HG02981 (cell line): ENCODE data around the gene RPL13.
"Not testable (repeated sequence)": the region's sequence is repeated elsewhere in the genome, so short reads cannot be mapped to it uniquely, and the experiment has no call there.

Experiments
- ATAC-seq: cut with Tn5 transposase; IDR thresholded peaks from one replicate; pipeline ENCODE4 v1.9.1; 2021; ENCODE audit warnings: mild to moderate bottlenecking, moderate library complexity; ENCODE audit not compliant: unreplicated experiment

Gene RPL13

GRCh38 chr16:89575247-89576152 lies 15.0 kb downstream of the RPL13 start, which contains the start of gene CPNE7:
CPNE7 (plus strand) TSS chr16:89575758; CDS start chr16:89575898, 140 bp downstream.
- ATAC-seq, result no peak

DNA sequence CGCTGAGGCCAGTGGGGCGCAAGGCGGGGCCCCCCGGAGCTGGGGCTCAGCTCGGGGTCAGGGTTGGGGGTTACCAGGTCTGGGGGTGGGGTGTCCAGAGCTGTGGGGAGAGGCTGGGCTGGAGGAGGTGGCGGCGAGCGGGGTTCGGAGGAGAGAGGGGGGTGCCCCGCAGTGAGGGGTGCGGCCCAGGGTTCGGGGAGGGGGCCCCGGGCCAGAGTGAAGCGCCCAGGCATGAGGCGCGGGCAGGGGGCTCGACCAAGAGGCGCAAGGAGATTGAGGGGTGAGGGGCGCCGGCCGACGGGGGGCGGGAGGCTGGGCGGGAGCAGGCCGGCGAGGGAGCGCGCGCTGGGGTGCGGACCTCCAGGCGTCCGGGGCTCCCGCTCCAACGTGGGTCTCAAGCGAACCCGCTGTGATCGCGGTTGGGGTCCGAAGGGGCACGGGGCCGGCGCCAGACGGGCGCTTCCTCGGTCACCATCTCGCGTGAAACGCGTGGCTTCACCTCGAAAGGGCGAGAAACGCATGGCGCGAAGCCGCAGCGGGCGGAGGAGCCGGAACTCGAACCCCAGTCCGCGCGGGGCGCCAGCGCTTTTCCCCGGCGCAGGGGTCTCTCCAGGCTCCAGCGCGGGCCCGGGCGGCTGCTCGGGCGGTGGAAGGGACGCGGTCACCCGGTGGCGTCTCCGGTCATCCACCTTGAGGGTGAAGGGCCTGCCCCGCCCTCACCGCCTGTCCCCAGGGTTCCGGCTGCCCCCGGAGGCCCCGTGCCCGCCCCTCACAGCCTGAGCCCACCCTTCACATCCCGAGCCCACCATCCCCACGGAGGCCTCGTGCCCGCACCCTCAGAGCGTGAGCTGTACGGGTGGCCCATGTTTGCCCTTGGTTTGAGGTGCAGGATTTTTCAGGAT lies 15.9 kb downstream of the RPL13 start:
- no peak for ATAC-seq

DNA sequence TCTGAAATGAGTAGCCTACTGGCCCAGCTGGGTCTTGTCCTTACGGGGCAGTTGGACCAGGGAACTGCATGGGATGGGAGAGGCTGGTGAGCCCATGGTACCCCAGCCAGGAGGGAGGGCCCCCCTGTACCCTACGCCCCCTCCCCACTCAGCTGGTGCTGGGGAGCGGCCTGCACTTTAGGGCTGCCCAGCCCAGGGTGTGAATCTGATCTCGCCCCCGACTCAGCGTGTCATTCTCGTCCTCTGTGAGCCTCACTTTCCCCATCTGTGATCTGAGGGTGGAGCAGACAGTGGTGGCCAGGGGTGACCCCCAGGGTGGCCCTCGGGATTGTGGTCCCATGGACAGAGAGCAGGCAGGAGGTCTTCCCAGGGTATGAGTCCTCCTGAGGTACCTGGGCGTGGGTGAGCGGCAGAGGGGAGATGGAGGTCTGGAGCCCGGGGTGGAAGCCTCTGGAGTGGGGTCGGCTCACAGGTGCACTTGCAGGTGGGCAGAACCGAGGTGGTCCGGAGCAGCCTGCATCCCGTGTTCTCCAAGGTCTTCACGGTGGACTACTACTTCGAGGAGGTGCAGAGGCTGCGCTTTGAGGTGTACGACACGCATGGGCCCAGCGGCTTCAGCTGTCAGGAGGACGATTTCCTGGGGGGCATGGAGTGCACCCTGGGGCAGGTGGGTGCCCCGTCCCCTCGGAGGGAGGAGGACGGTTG lies 16.7 kb downstream of the RPL13 start:
- ATAC-seq, result no peak

- ATAC-seq, result no peak
Measured at GRCh38 chr16:89579351-89579750, 18.9 kb downstream of the RPL13 start.

DNA sequence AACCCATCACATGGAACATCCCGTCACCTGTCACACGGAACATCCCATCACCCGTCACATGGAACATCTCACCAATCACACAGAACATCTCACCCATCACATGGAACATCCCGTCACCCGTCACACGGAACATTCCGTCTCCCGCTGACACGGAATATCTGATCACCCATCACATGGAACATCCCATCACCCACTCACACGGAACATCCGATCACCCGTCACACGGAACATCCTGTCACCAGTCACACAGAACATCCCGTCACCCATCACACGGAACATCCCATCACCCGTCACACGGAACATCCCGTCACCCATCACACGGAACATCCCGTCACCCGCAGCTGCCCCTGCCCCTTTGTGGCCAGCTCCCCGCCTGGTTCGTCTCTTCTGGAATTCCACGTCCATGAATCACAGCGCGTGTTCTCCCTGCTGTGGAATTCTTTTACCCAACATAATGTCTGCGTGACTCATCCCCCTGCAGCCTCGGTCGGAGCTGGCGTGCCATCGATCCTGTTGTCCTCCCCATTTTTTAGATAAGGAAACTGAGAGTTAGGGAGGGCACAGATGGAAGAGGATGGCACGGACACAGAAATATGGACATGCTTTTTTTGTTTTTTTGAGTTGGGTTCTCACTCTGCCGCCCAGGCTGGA lies 20.7 kb downstream of the RPL13 start:
- ATAC-seq, result no peak

- no peak for ATAC-seq
Measured at GRCh38 chr16:89581861-89582563, 21.5 kb downstream of the RPL13 start.

- no peak for ATAC-seq
Measured at GRCh38 chr16:89582614-89583196, 22.2 kb downstream of the RPL13 start.

- ATAC-seq, result no peak
Measured at GRCh38 chr16:89583197-89583894, 22.9 kb downstream of the RPL13 start.

DNA sequence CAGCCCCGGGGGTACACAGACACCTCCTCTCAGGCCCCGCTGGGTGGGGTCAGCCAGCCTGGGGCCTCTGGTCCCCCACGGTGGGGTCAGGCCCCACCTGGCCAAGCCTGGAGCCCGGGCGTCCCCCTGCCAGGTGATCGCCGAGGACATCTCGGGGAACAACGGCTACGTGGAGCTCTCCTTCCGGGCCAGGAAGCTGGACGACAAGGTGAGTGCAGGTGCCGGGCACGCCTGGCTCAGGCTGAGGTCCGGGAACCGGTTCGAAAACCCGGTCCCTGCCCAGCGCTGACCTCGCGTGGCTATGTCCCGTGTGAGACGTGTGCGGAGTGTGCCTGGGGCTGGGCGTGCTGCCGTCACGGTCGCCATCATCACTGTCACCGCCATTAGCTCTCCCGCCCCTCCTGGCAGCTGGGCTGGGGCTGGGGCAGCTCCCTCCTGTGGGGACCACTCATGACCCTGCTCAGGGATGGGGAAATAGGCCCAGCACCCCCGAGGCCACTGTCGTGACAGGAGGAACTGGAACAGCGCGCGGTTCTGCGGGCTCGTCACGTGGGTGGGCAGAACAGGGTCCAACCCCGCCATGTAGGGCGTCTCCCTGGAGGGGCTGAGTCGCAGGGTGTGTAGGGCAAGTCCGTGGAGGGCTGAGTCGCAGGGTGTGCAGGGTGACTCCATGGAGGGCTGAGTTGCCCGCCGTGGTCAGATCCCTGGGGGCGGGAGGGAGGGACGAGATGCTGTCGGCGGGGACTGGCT lies 23.6 kb downstream of the RPL13 start:
- no peak for ATAC-seq

- no peak for ATAC-seq
Measured at GRCh38 chr16:89584768-89585549, 24.5 kb downstream of the RPL13 start.

DNA sequence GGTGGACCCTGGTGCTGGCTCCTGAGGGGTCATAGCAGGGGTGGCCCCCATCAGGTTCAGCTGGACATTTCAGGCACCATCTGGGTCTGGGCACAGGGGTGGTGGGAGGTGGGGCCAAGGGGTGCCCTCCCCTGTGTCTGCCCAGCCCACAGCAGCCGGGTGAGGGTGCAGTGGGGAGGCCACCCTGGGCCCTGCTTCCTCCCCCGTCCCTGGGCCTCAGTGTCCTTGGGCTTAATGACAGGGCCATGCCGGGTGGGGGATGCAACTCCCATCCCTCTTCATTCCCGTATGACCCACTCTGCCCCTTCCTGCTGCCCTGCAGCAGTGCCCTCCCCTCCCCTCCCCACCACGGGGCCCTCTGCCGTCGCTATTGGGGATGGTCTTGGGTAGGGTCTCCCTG lies 25.7 kb downstream of the RPL13 start:
- ATAC-seq, result no peak

- ATAC-seq, result no peak
Measured at GRCh38 chr16:89586853-89587252, 26.4 kb downstream of the RPL13 start.

- ATAC-seq, result not testable (repeated sequence)
Measured at GRCh38 chr16:89587676-89588075, 27.2 kb downstream of the RPL13 start.

- ATAC-seq, result no peak
Measured at GRCh38 chr16:89588413-89589109, 28.1 kb downstream of the RPL13 start.

- no peak for ATAC-seq
Measured at GRCh38 chr16:89589241-89589926, 28.9 kb downstream of the RPL13 start.

DNA sequence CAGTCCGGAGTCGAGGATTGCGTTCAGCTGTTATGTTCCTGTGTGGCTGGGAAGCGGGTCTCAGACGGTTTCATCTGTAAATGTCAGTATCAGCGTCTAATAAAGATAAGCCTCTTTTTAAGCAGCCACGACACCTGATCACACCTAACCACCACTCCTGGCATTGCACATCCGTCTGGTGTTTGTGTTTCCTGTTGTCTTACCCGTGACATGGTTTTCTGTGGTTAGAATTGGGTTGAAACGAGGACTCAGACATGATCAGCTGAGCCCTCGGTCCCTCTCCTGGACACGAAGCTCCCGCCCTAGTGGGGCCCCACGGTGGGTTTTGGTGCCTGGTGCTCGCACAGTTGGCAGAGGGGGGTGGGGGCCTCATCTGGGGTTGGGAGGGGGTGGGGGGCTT lies 33.4 kb downstream of the RPL13 start:
- no peak for ATAC-seq
